SK-N-SH (cell line): ENCODE measurements around the gene PAN3. TPM values are rescaled to one million over a fixed set of nuclear protein-coding genes. Genes with fewer than 3 reads are reported as not detected.
A peak's percentile ranks its signal among the peaks of the same experiment; 100 is the strongest.

Experiments
- CTCF ChIA-PET: fragments of 300-600, 350-600 bp; formaldehyde crosslinking; extraction: SDS; loops from one replicate; lab custom pipeline; 2021; lab: Yijun Ruan, JAX
- POLR2A ChIA-PET: fragments of 350-600 bp; sonication (Branson Sonifier 250); formaldehyde crosslinking; extraction: SDS; loops from one replicate; lab custom pipeline; 2020; ENCODE audit warnings: antibody characterized with exemption, inconsistent platforms; lab: Yijun Ruan, JAX
- DNase-seq: peaks from one replicate; pipeline ENCODE4 v3.0.0; 2012
- H2AFZ ChIP-seq: fragments of 200-600 bp; sonication (generic); 2 replicates; pipeline ENCODE4 v1.8.1; 2016; ENCODE audit warnings: antibody characterized with exemption, mild to moderate bottlenecking, low read depth
- H3F3A ChIP-seq: fragments of 200-600 bp; sonication (generic); replicated peaks from 2 replicates; pipeline ENCODE3; 2016; ENCODE audit warnings: antibody characterized with exemption, mild to moderate bottlenecking; ENCODE audit not compliant: insufficient read depth
- H3K27ac ChIP-seq, 2 experiments: fragments of 200-500 bp in 1 of 2; fragments of 200-600 bp in 1 of 2; sonication (Bioruptor generic) in 1 of 2; sonication (generic), shearing (Covaris generic) in 1 of 2; 2 replicates each; pipeline versions ENCODE4 v1.5.1 to v1.6.1; 2014 to 2016; ENCODE audit warnings: low read depth in 2 of 2, inconsistent platforms in 1 of 2, low read length in 1 of 2, mild to moderate bottlenecking in 1 of 2, mixed read lengths in 1 of 2
- H3K27me3 ChIP-seq: fragments of 200-600 bp; sonication (generic), shearing (Covaris generic); 2 replicates; pipeline ENCODE4 v1.6.1; 2016; ENCODE audit warnings: mixed run types; ENCODE audit not compliant: insufficient read depth
- H3K36me3 ChIP-seq, 2 experiments: fragments of 200-500 bp in 1 of 2; fragments of 200-600 bp in 1 of 2; sonication (Bioruptor generic) in 1 of 2; sonication (generic) in 1 of 2; replicated peaks in 1 of 2; 2 replicates each; pipeline versions ENCODE3 to v1.5.1; 2014 to 2016; ENCODE audit warnings: low read length in 1 of 2, mild to moderate bottlenecking in 1 of 2; ENCODE audit not compliant: insufficient read depth in 2 of 2, control insufficient read depth in 1 of 2
- H3K4me1 ChIP-seq, 2 experiments: fragments of 200-500 bp in 1 of 2; fragments of 200-600 bp in 1 of 2; sonication (Bioruptor generic) in 1 of 2; sonication (generic), shearing (Covaris generic) in 1 of 2; 2 replicates each; pipeline versions ENCODE4 v1.5.1 to v1.6.1; 2014 to 2016; ENCODE audit warnings: low read depth in 1 of 2, low read length in 1 of 2, mixed run types in 1 of 2; ENCODE audit not compliant: insufficient read depth in 2 of 2, control insufficient read depth in 1 of 2
- H3K4me2 ChIP-seq: fragments of 200-600 bp; sonication (generic), shearing (Covaris generic); 2 replicates; pipeline ENCODE4 v1.6.1; 2017; ENCODE audit warnings: mixed run types
- H3K4me3 ChIP-seq, 2 experiments: fragments of 200-500 bp in 1 of 2; fragments of 200-600 bp in 1 of 2; sonication (Bioruptor generic) in 1 of 2; sonication (generic), shearing (Covaris generic) in 1 of 2; 2 replicates each; pipeline versions ENCODE4 v1.5.1 to v1.8.1; 2014 to 2016; ENCODE audit warnings: low read depth in 2 of 2, inconsistent platforms in 1 of 2, low read length in 1 of 2, mild to moderate bottlenecking in 1 of 2, mixed read lengths in 1 of 2, moderate library complexity in 1 of 2
- H3K79me2 ChIP-seq: fragments of 200-600 bp; sonication (generic); 2 replicates; pipeline ENCODE4 v1.8.1; 2017; ENCODE audit warnings: mild to moderate bottlenecking; ENCODE audit not compliant: insufficient read depth
- H3K9ac ChIP-seq: fragments of 200-600 bp; sonication (generic); 2 replicates; pipeline ENCODE4 v1.6.1; 2017; ENCODE audit warnings: mixed run types
- H3K9me2 ChIP-seq: fragments of 200-600 bp; sonication (generic); 2 replicates; pipeline ENCODE4 v1.6.1; 2017; ENCODE audit warnings: mixed run types
- H3K9me3 ChIP-seq: fragments of 200-600 bp; sonication (generic); 2 replicates; pipeline ENCODE4 v1.6.1; 2017; ENCODE audit warnings: mixed run types, mild to moderate bottlenecking, moderate library complexity
- H4K20me1 ChIP-seq: fragments of 200-600 bp; sonication (generic); 2 replicates; pipeline ENCODE4 v1.6.1; 2017; ENCODE audit warnings: mild to moderate bottlenecking, mixed run types; ENCODE audit not compliant: insufficient read depth
- EP300 ChIP-seq, 2 experiments: IDR thresholded peaks; 2 replicates each; pipeline versions ENCODE4 v1.4.0 to v1.6.1; 2012; ENCODE audit warnings: borderline replicate concordance in 1 of 2, low read depth in 1 of 2, low read length in 1 of 2
- FOSL2 ChIP-seq: IDR thresholded peaks from 2 replicates; pipeline ENCODE4 v1.4.0; 2012; ENCODE audit warnings: low read depth, mild to moderate bottlenecking, moderate library complexity, borderline replicate concordance
- GATA2 ChIP-seq: sonication (generic); formaldehyde crosslinking; IDR thresholded peaks from 2 replicates; pipeline ENCODE4 v1.5.0; 2020; ENCODE audit warnings: mild to moderate bottlenecking, missing genetic modification reagents
- JUND ChIP-seq: IDR thresholded peaks from 2 replicates; pipeline ENCODE4 v1.4.0; 2012
- MEF2A ChIP-seq: IDR thresholded peaks from 2 replicates; pipeline ENCODE4 v1.4.0; 2012; ENCODE audit warnings: low read depth, borderline replicate concordance
- NFIC ChIP-seq: IDR thresholded peaks from 2 replicates; pipeline ENCODE4 v1.4.0; 2012; ENCODE audit warnings: borderline replicate concordance
- NRF1 ChIP-seq: IDR thresholded peaks from 2 replicates; pipeline ENCODE4 v1.6.1; 2012; ENCODE audit warnings: low read depth, mild to moderate bottlenecking, low read length
- POLR2AphosphoS5 ChIP-seq: IDR thresholded peaks from 2 replicates; pipeline ENCODE4 v1.6.1; 2012; ENCODE audit warnings: low read depth, low read length
- RAD21 ChIP-seq: IDR thresholded peaks from 2 replicates; pipeline ENCODE4 v1.6.1; 2012; ENCODE audit warnings: mild to moderate bottlenecking, low read length
- SIN3A ChIP-seq: IDR thresholded peaks from 2 replicates; pipeline ENCODE4 v1.6.1; 2012; ENCODE audit warnings: low read depth, mild to moderate bottlenecking, low read length, moderate library complexity, borderline replicate concordance
- TAF1 ChIP-seq: IDR thresholded peaks from 2 replicates; pipeline ENCODE4 v1.6.1; 2012; ENCODE audit warnings: low read depth, mild to moderate bottlenecking, low read length, moderate library complexity, borderline replicate concordance
- TCF12 ChIP-seq: IDR thresholded peaks from 2 replicates; pipeline ENCODE4 v1.4.0; 2012
- ZBTB33 ChIP-seq: IDR thresholded peaks from 2 replicates; pipeline ENCODE4 v1.4.0; 2012; ENCODE audit warnings: low read depth, borderline replicate concordance
- WGBS: methylation state at CpG from one replicate; pipeline ENCODE4 v1.1.6; 2017; ENCODE audit warnings: low lambda C conversion rate; 5-methylcytosine and 5-hydroxymethylcytosine counted together
- polyA plus RNA-seq, 3 experiments: library from polyadenylated mRNA; depleted of rRNA; stranded (reverse); fragments of >200 nt; gene quantifications; 2 replicates each; pipeline ENCODE4 v1.2.3, GENCODE V29; 2012
- TF ChIP-seq, protein P1 (sequence below): fragments of 200-600 bp; sonication (generic); IDR thresholded peaks from 2 replicates; pipeline ENCODE4 v1.6.1; 2017; ENCODE audit warnings: antibody characterized with exemption, mild to moderate bottlenecking, moderate library complexity
- TF ChIP-seq, protein P2 (sequence below): fragments of 150-350 bp; IDR thresholded peaks from 2 replicates; pipeline ENCODE4 v1.6.1; 2016; ENCODE audit warnings: mild to moderate bottlenecking, low read depth, low read length
- TF ChIP-seq, protein P3 (sequence below): IDR thresholded peaks from 2 replicates; pipeline ENCODE4 v1.4.0; 2012; ENCODE audit warnings: low read depth
- TF ChIP-seq, protein P4 (sequence below): fragments of 150-350 bp; IDR thresholded peaks from 2 replicates; pipeline ENCODE4 v1.6.1; 2017; ENCODE audit warnings: antibody characterized with exemption, low read length, low read depth, borderline replicate concordance

The PAN3 gene
- polyA plus RNA-seq, 1 of the 3 experiments (the other 2 are of a cell fraction) = 6.4 TPM

DNA sequence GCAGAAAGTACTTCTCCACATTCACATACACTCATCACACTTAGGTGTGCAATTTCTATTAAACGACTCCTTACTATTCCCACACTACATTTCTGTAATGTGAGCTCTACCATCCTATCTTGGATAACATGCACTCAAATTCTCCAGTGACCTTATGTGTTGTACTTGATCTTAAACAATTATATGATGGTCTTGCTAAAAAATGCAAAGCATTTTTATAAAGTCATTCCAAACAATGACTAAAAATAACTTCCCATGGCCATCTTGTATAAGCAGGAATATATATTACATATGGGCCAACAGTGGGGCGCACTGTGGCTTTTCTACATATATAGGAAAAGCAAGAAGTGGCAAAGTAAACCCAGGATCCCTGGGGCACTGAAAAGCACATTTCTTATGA, 201.1 kb downstream of the PAN3 start:
- 75% methylated on average over 2 of the region's 2 CpGs for WGBS
- H3K4me1 ChIP-seq = peaks cover 3 to 28% of the 10 kb centered on the region in 2 experiments
- POLR2A ChIA-PET = no interaction called here

GRCh38 chr13:28340272-28340793, 202.0 kb downstream of the PAN3 start:
- ChIA-PET POLR2A (no interaction called here), CTCF (interaction anchor here (1.3 kb wide), 1 partner anchor 9 kb away, joined by 3 read pairs; no protein-coding TSS in a partner anchor)
- H3K9me3 ChIP-seq = no peaks in the 10 kb centered on the region
- no peak overlapping the region for H2AFZ ChIP-seq
- 39% methylated on average over 2 of the region's 2 CpGs for WGBS
- peak overlapping the region in 1 of 2 experiments; percentile 74; a peak in 2 of 4 replicates for H3K27ac ChIP-seq
- no peak for DNase-seq
- H3K4me2 ChIP-seq = no peak overlapping the region
- no peaks in the 10 kb centered on the region for H4K20me1 ChIP-seq
- no peak overlapping the region for H3K4me3 ChIP-seq
- no peaks in the 10 kb centered on the region for H3K9me2 ChIP-seq
- no peaks in the 10 kb centered on the region for H3K36me3 ChIP-seq
- H3K79me2 ChIP-seq = no peaks in the 10 kb centered on the region
- H3K27me3 ChIP-seq = no peaks in the 10 kb centered on the region
- peaks cover 17% of the 10 kb centered on the region for H3F3A ChIP-seq
- no peak overlapping the region for H3K9ac ChIP-seq
- peaks cover 3 to 28% of the 10 kb centered on the region in 2 experiments for H3K4me1 ChIP-seq
- TF ChIP-seq ZBTB33 (no peak), SIN3A (no peak), RAD21 (no peak), JUND (peak; percentile 50)
- TF ChIP-seq, protein P1, sequence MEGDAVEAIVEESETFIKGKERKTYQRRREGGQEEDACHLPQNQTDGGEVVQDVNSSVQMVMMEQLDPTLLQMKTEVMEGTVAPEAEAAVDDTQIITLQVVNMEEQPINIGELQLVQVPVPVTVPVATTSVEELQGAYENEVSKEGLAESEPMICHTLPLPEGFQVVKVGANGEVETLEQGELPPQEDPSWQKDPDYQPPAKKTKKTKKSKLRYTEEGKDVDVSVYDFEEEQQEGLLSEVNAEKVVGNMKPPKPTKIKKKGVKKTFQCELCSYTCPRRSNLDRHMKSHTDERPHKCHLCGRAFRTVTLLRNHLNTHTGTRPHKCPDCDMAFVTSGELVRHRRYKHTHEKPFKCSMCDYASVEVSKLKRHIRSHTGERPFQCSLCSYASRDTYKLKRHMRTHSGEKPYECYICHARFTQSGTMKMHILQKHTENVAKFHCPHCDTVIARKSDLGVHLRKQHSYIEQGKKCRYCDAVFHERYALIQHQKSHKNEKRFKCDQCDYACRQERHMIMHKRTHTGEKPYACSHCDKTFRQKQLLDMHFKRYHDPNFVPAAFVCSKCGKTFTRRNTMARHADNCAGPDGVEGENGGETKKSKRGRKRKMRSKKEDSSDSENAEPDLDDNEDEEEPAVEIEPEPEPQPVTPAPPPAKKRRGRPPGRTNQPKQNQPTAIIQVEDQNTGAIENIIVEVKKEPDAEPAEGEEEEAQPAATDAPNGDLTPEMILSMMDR = no peak
- TF ChIP-seq, protein P2, sequence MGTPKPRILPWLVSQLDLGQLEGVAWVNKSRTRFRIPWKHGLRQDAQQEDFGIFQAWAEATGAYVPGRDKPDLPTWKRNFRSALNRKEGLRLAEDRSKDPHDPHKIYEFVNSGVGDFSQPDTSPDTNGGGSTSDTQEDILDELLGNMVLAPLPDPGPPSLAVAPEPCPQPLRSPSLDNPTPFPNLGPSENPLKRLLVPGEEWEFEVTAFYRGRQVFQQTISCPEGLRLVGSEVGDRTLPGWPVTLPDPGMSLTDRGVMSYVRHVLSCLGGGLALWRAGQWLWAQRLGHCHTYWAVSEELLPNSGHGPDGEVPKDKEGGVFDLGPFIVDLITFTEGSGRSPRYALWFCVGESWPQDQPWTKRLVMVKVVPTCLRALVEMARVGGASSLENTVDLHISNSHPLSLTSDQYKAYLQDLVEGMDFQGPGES = no peak

More for the DNA sequence above, 201.1 kb downstream of the PAN3 start:
- H3K27me3 ChIP-seq = no peaks in the 10 kb centered on the region
- TF ChIP-seq, protein P2 = no peak
- TF ChIP-seq TCF12 (peak; percentile 36; the same call in 1 of the 2 replicates), POLR2AphosphoS5 (no peak), NFIC (no peak), MEF2A (peak; percentile 40; the same call in 1 of the 2 replicates), FOSL2 (no peak), EP300 (IDR thresholded peaks at IDR 0.05; ENCODE audit: borderline replicate concordance in 1 of 2, low read depth in 1 of 2, low read length in 1 of 2) (no peak), TAF1 (no peak), NRF1 (no peak), GATA2 (CRISPR knock-in tag) (no peak)
- TF ChIP-seq, protein P1 = no peak
- TF ChIP-seq, protein P3, sequence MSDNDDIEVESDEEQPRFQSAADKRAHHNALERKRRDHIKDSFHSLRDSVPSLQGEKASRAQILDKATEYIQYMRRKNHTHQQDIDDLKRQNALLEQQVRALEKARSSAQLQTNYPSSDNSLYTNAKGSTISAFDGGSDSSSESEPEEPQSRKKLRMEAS = no peak
- TF ChIP-seq, protein P4, sequence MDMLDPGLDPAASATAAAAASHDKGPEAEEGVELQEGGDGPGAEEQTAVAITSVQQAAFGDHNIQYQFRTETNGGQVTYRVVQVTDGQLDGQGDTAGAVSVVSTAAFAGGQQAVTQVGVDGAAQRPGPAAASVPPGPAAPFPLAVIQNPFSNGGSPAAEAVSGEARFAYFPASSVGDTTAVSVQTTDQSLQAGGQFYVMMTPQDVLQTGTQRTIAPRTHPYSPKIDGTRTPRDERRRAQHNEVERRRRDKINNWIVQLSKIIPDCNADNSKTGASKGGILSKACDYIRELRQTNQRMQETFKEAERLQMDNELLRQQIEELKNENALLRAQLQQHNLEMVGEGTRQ = no peak
- TF ChIP-seq, all 33 proteins: peak for 2
- CTCF ChIA-PET = interaction anchor here (3.8 kb wide), 1 partner anchor 15 kb away, joined by 22 read pairs; no protein-coding TSS in a partner anchor
- Histone ChIP-seq H3K9me2 (no peaks in the 10 kb centered on the region), H3K4me3 (no peak overlapping the region), H3F3A (peaks cover 17% of the 10 kb centered on the region), H3K9ac (no peak overlapping the region), H4K20me1 (no peaks in the 10 kb centered on the region), H3K79me2 (no peaks in the 10 kb centered on the region), H3K27ac (peak overlapping the region in 1 of 2 experiments; percentile 74; a peak in 2 of 4 replicates), H3K36me3 (no peaks in the 10 kb centered on the region), H3K9me3 (no peaks in the 10 kb centered on the region), H2AFZ (no peak overlapping the region), H3K4me2 (no peak overlapping the region)
- DNase-seq = no peak
